Measurements from ENCODE around the gene HIC2.
"Not testable (repeated sequence)": the region's sequence is repeated elsewhere in the genome, so short reads cannot be mapped to it uniquely, and the experiment has no call there.

Gene HIC2

DNA sequence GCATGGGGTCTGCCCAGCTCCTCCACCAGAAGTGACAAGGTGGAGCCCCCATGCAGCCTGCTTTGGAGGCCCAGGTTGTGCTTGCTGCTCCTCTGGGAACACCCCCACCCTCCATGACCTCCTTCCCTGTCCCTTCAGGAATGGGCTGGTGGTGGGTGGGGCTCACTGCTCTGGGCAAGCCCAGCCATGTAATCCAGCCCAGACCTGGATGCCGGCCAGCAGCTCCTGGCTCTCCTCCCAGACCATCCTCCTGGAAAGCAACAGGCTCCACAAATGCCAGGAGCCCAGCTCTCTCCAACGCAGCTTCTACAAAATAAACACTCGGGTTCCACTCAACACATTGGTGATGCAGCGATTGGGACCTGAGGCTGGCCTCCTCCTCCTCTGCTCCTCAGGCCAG lies 80.8 kb downstream of the HIC2 start:
- not testable (repeated sequence) for DNase-seq

GRCh38 chr22:21498489-21498888 lies 81.3 kb downstream of the HIC2 start:
- not testable (repeated sequence) for DNase-seq

GRCh38 chr22:21499623-21500506 lies 82.7 kb downstream of the HIC2 start:
- not testable (repeated sequence) for DNase-seq

Data from NCI-H1417 treated with DMSO at 0.1 percent for 48 hours (cell line).